GM04504 (cell line): ENCODE results near the gene MARCHF6.
"Not testable (repeated sequence)": the region's sequence is repeated elsewhere in the genome, so short reads cannot be mapped to it uniquely, and the experiment has no call there.

Experiments
- DNase-seq: peaks from one replicate; pipeline ENCODE4 v3.0.0-alpha.2; 2012; ENCODE audit warnings: low read depth

The MARCHF6 gene

GRCh38 chr5:10376544-10376943 lies 23.0 kb downstream of the MARCHF6 start:
- no peak for DNase-seq

GRCh38 chr5:10377081-10377480 lies 23.6 kb downstream of the MARCHF6 start:
- DNase-seq, result no peak

- DNase-seq, result no peak
Measured at GRCh38 chr5:10381803-10382202, 28.3 kb downstream of the MARCHF6 start.

- DNase-seq, result no peak
Measured at GRCh38 chr5:10384483-10384882, 31.0 kb downstream of the MARCHF6 start.

- no peak for DNase-seq
Measured at GRCh38 chr5:10387690-10388089, 34.2 kb downstream of the MARCHF6 start.

- no peak for DNase-seq
Measured at GRCh38 chr5:10391130-10391529, 37.6 kb downstream of the MARCHF6 start.

- not testable (repeated sequence) for DNase-seq
Measured at GRCh38 chr5:10392567-10393328, 39.3 kb downstream of the MARCHF6 start.

- DNase-seq, result peak; percentile 17
Measured at GRCh38 chr5:10393491-10393890, 40.0 kb downstream of the MARCHF6 start.

- no peak for DNase-seq
Measured at GRCh38 chr5:10396552-10396951, 43.1 kb downstream of the MARCHF6 start.

- DNase-seq, result no peak
Measured at GRCh38 chr5:10399839-10400238, 46.3 kb downstream of the MARCHF6 start.

GRCh38 chr5:10400411-10400810 lies 46.9 kb downstream of the MARCHF6 start:
- DNase-seq, result no peak

GRCh38 chr5:10400831-10401230 lies 47.3 kb downstream of the MARCHF6 start:
- DNase-seq, result peak; percentile 27

- no peak for DNase-seq
Measured at GRCh38 chr5:10401498-10401897, 48.0 kb downstream of the MARCHF6 start.
